ENCODE measurements around the gene ACSL6. TPM values are rescaled to one million over a fixed set of nuclear protein-coding genes. Genes with fewer than 3 reads are reported as not detected.

Gene ACSL6
- total RNA-seq, 2 donors from 2014 or later, result 0.04 to 0.73 TPM

- Histone ChIP-seq H3K27ac (ENCODE audit: low read depth, low read length) (no peak overlapping the region), H3K4me3 (ENCODE audit: low read length) (no peak overlapping the region), H3K27me3 (ENCODE audit: control insufficient read depth, insufficient read depth, low read length, poor library complexity, severe bottlenecking) (no peaks in the 10 kb centered on the region), H3K36me3 (ENCODE audit: control insufficient read depth, insufficient read depth, low read length) (no peaks in the 10 kb centered on the region), H3K9me3 (ENCODE audit: control insufficient read depth, low read length) (no peaks in the 10 kb centered on the region), H3K4me1 (ENCODE audit: control insufficient read depth, insufficient read depth, low read length) (peaks cover 10% of the 10 kb centered on the region), H3K9ac (ENCODE audit: extremely low read depth, low read length, poor library complexity, severe bottlenecking) (no peak overlapping the region)
- H3K36me3 Mint-ChIP-seq (ENCODE audit: low read depth), result no peaks in the 10 kb centered on the region
- H3K27me3 Mint-ChIP-seq (ENCODE audit: insufficient read depth), result no peaks in the 10 kb centered on the region
- no peaks in the 10 kb centered on the region for H3K9me3 Mint-ChIP-seq
- WGBS, 2 experiments (ENCODE audit: insufficient coverage in 1 of 2, insufficient read length in 1 of 2), result 85% methylated on average over 4 of the region's 4 CpGs; no CpG with 5 or more reads in 1 of the 2 experiments
- no peak for DNase-seq
- H3K4me1 Mint-ChIP-seq, result peaks cover 31% of the 10 kb centered on the region
- no peak overlapping the region for H3K27ac Mint-ChIP-seq
- H3K4me3 Mint-ChIP-seq, result no peak overlapping the region
- no peak for TF ChIP-seq CTCF (conservative IDR thresholded peaks at IDR 0.05)
Observed at GRCh38 chr5:131998431-131999040, 12.9 kb downstream of the ACSL6 start.

- H3K4me3 ChIP-seq (ENCODE audit: low read length), result no peak overlapping the region
- Mint-ChIP-seq H3K27ac (no peak overlapping the region), H3K4me1 (peaks cover 23% of the 10 kb centered on the region), H3K9me3 (no peaks in the 10 kb centered on the region), H3K27me3 (ENCODE audit: insufficient read depth) (no peaks in the 10 kb centered on the region), H3K4me3 (no peak overlapping the region), H3K36me3 (ENCODE audit: low read depth) (no peaks in the 10 kb centered on the region)
- peaks cover 10% of the 10 kb centered on the region for H3K4me1 ChIP-seq (ENCODE audit: control insufficient read depth, insufficient read depth, low read length)
- H3K9ac ChIP-seq (ENCODE audit: extremely low read depth, low read length, poor library complexity, severe bottlenecking), result no peak overlapping the region
- H3K36me3 ChIP-seq (ENCODE audit: control insufficient read depth, insufficient read depth, low read length), result no peaks in the 10 kb centered on the region
- H3K27ac ChIP-seq (ENCODE audit: low read depth, low read length), result no peak overlapping the region
- DNase-seq, result no peak
- H3K9me3 ChIP-seq (ENCODE audit: control insufficient read depth, low read length), result no peaks in the 10 kb centered on the region
- 94 to 100% methylated on average over 3 of the region's 3 CpGs for WGBS, 2 experiments (ENCODE audit: insufficient coverage in 1 of 2, insufficient read length in 1 of 2)
- no peak for TF ChIP-seq CTCF (conservative IDR thresholded peaks at IDR 0.05)
- no peaks in the 10 kb centered on the region for H3K27me3 ChIP-seq (ENCODE audit: control insufficient read depth, insufficient read depth, low read length, poor library complexity, severe bottlenecking)
Observed at GRCh38 chr5:131997727-131998117, 13.7 kb downstream of the ACSL6 start.

- no peaks in the 10 kb centered on the region for H3K9me3 ChIP-seq (ENCODE audit: control insufficient read depth, low read length)
- no peak for DNase-seq
- no peaks in the 10 kb centered on the region for H3K36me3 Mint-ChIP-seq (ENCODE audit: low read depth)
- H3K4me1 ChIP-seq (ENCODE audit: control insufficient read depth, insufficient read depth, low read length), result peaks cover 7% of the 10 kb centered on the region
- 92 to 100% methylated on average over 2 to 5 of the region's 5 CpGs for WGBS, 2 experiments (ENCODE audit: insufficient coverage in 1 of 2, insufficient read length in 1 of 2)
- no peaks in the 10 kb centered on the region for H3K27me3 ChIP-seq (ENCODE audit: control insufficient read depth, insufficient read depth, low read length, poor library complexity, severe bottlenecking)
- H3K4me1 Mint-ChIP-seq, result peaks cover 17% of the 10 kb centered on the region
- no peaks in the 10 kb centered on the region for H3K36me3 ChIP-seq (ENCODE audit: control insufficient read depth, insufficient read depth, low read length)
- H3K9me3 Mint-ChIP-seq, result no peaks in the 10 kb centered on the region
- TF ChIP-seq CTCF (conservative IDR thresholded peaks at IDR 0.05), result no peak
- H3K9ac ChIP-seq (ENCODE audit: extremely low read depth, low read length, poor library complexity, severe bottlenecking), result no peak overlapping the region
- no peak overlapping the region for H3K27ac Mint-ChIP-seq
- H3K4me3 Mint-ChIP-seq, result no peak overlapping the region
- H3K27me3 Mint-ChIP-seq (ENCODE audit: insufficient read depth), result no peaks in the 10 kb centered on the region
- no peak overlapping the region for H3K4me3 ChIP-seq (ENCODE audit: low read length)
- H3K27ac ChIP-seq (ENCODE audit: low read depth, low read length), result no peak overlapping the region
Observed at GRCh38 chr5:131997026-131997726, 14.3 kb downstream of the ACSL6 start.

All from endodermal cell (in vitro differentiated cells).